Esophagus (tissue), 2 donors: ENCODE data around the gene MED29. TPM values are rescaled to one million over a fixed set of nuclear protein-coding genes. Genes with fewer than 3 reads are reported as not detected.

Experiments
- H3K27ac ChIP-seq, 2 donors: one replicate each; pipeline ENCODE4 v1.5.1; 2013; ENCODE audit warnings: low read depth in 2 of 2, mild to moderate bottlenecking in 2 of 2, inconsistent platforms in 1 of 2, low read length in 1 of 2, moderate library complexity in 1 of 2
- H3K27me3 ChIP-seq, 2 donors: one replicate each; pipeline ENCODE4 v1.6.1; 2013; ENCODE audit warnings: low read length in 2 of 2, control low read depth in 1 of 2, mild to moderate bottlenecking in 1 of 2; ENCODE audit not compliant: insufficient read depth in 2 of 2, control insufficient read depth in 1 of 2
- H3K36me3 ChIP-seq, 2 donors: one replicate each; pipeline ENCODE4 v1.6.1; 2013; ENCODE audit warnings: low read length in 1 of 2; ENCODE audit not compliant: control insufficient read depth in 2 of 2, insufficient read depth in 2 of 2
- H3K4me1 ChIP-seq, 2 donors: one replicate each; pipeline ENCODE4 v1.6.1; 2013; ENCODE audit warnings: low read length in 1 of 2; ENCODE audit not compliant: control insufficient read depth in 2 of 2, insufficient read depth in 2 of 2
- H3K4me3 ChIP-seq, 2 donors: one replicate each; pipeline ENCODE4 v1.5.1; 2013; ENCODE audit warnings: low read length in 2 of 2, mild to moderate bottlenecking in 2 of 2, low read depth in 1 of 2, moderate library complexity in 1 of 2
- H3K9me3 ChIP-seq, 2 donors: one replicate each; pipeline ENCODE4 v1.6.1; 2013; ENCODE audit warnings: mild to moderate bottlenecking in 2 of 2, low read depth in 1 of 2, low read length in 1 of 2, moderate library complexity in 1 of 2; ENCODE audit not compliant: control insufficient read depth in 2 of 2, insufficient read depth in 1 of 2
- WGBS, 2 donors: extraction: QIAGEN DNeasy Blood & Tissue Kit; methylation state at CpG; one replicate each; pipeline ENCODE4 v1.1.7; 2013; 5-methylcytosine and 5-hydroxymethylcytosine counted together
- polyA plus RNA-seq, 2 donors: library from polyadenylated mRNA; stranded (reverse); fragments of 200-250 nt; gene quantifications; one replicate each; pipeline ENCODE4 v1.2.3, GENCODE V29; 2013
- donor health status: healthy with polysubstance abuse.
- donor health status: Bipolar disorder and iron deficiency.

Gene MED29
- polyA plus RNA-seq, 2 donors = 15.6 to 22.7 TPM

GRCh38 chr19:39449116-39449797, 58.1 kb downstream of the MED29 start:
- Histone ChIP-seq H3K9me3 (no peaks in the 10 kb centered on the region), H3K36me3 (peaks cover 0 to 6% of the 10 kb centered on the region in 2 donors), H3K4me3 (no peak overlapping the region), H3K27me3 (no peaks in the 10 kb centered on the region), H3K4me1 (peaks cover 5 to 12% of the 10 kb centered on the region in 2 donors), H3K27ac (no peak overlapping the region)
- WGBS, 2 donors = 75 to 80% methylated on average over 8 of the region's 8 CpGs

Other genes with a start within 250 kb of the MED29 start
- 100 to 1,000 TPM; 296 to 510 TPM for gene NCCRP1, start 194.4 kb upstream of the MED29 start, polyA plus RNA-seq
- under 1 TPM in 1 of 2 donors, not detected in 1; 0.22 TPM for gene SYCN, start 187.1 kb upstream of the MED29 start, polyA plus RNA-seq
- not detected for gene IFNL3, start 146.4 kb upstream of the MED29 start, polyA plus RNA-seq
- not detected for gene IFNL4, start 142.5 kb upstream of the MED29 start, polyA plus RNA-seq
- gene IFNL2, start 123.0 kb upstream of the MED29 start, polyA plus RNA-seq = not detected
- not detected for gene IFNL1, start 95.0 kb upstream of the MED29 start, polyA plus RNA-seq
- under 1 TPM; 0.53 to 0.65 TPM for gene LRFN1, start 70.5 kb upstream of the MED29 start, polyA plus RNA-seq
- gene GMFG, start 55.3 kb upstream of the MED29 start, polyA plus RNA-seq = 10 to 100 TPM; 11.5 to 13.3 TPM
- gene SAMD4B, start 49.0 kb upstream of the MED29 start, polyA plus RNA-seq = 100 to 1,000 TPM in 1 of 2 donors, 10 to 100 TPM in 1; 78.7 to 140 TPM
- gene PAF1, start 272 bp upstream of the MED29 start, polyA plus RNA-seq = 10 to 100 TPM; 41.8 to 43.0 TPM
- gene ZFP36, start 15.5 kb downstream of the MED29 start, polyA plus RNA-seq = 100 to 1,000 TPM; 249 to 382 TPM
- 1 to 10 TPM; 3.8 to 9.2 TPM for gene PLEKHG2, start 21.3 kb downstream of the MED29 start, polyA plus RNA-seq
- gene RPS16, start 44.6 kb downstream of the MED29 start, polyA plus RNA-seq = 1,000 to 10,000 TPM; 1,628 to 3,096 TPM
- gene SUPT5H, start 54.2 kb downstream of the MED29 start, polyA plus RNA-seq = 10 to 100 TPM; 51.5 to 90.2 TPM
- 10 to 100 TPM; 42.3 to 42.4 TPM for gene TIMM50, start 89.5 kb downstream of the MED29 start, polyA plus RNA-seq
- under 1 TPM in 1 of 2 donors, not detected in 1; 0.04 TPM for gene DLL3, start 107.6 kb downstream of the MED29 start, polyA plus RNA-seq
- gene SELENOV, start 123.8 kb downstream of the MED29 start, polyA plus RNA-seq = not detected
- gene EID2B, start 141.5 kb downstream of the MED29 start, polyA plus RNA-seq = under 1 TPM; 0.57 to 0.80 TPM
- gene EID2, start 148.8 kb downstream of the MED29 start, polyA plus RNA-seq = 10 to 100 TPM; 11.6 to 16.7 TPM
- gene LGALS13, start 211.1 kb downstream of the MED29 start, polyA plus RNA-seq = not detected